Activated naive CD8-positive, alpha-beta T cell treated with anti-CD3 and anti-CD28 coated beads for 36 hours (primary cell): ENCODE results near the gene CA9. TPM values are rescaled to one million over a fixed set of nuclear protein-coding genes. Genes with fewer than 3 reads are reported as not detected.

Experiments
- DNase-seq: peaks from one replicate; pipeline ENCODE4 v3.0.0; 2021
- H3K27ac Mint-ChIP-seq: one replicate; pipeline ENCODE4 v1.8.0; 2022; ENCODE audit warnings: mild to moderate bottlenecking, moderate library complexity, mixed read lengths
- H3K27me3 Mint-ChIP-seq: one replicate; pipeline ENCODE4 v1.8.0; 2022; ENCODE audit warnings: mild to moderate bottlenecking, mixed read lengths
- H3K36me3 Mint-ChIP-seq: one replicate; pipeline ENCODE4 v1.8.0; 2021; ENCODE audit warnings: mild to moderate bottlenecking, mixed read lengths
- H3K4me1 Mint-ChIP-seq: one replicate; pipeline ENCODE4 v1.8.0; 2021; ENCODE audit warnings: mixed read lengths
- H3K4me3 Mint-ChIP-seq: one replicate; pipeline ENCODE4 v1.8.0; 2022; ENCODE audit warnings: mild to moderate bottlenecking, moderate library complexity, mixed read lengths
- H3K9me3 Mint-ChIP-seq: one replicate; pipeline ENCODE4 v1.8.0; 2022; ENCODE audit warnings: mixed read lengths
- total RNA-seq, 2 experiments: library from RNA; stranded (reverse); gene quantifications; one replicate each; pipeline ENCODE4 v1.2.3, GENCODE V29; 2021

Gene CA9
- total RNA-seq, 2 experiments from 2014 or later: 1.5 to 2.7 TPM

GRCh38 chr9:35723908-35724307 lies 50.2 kb downstream of the CA9 start:
- no peak overlapping the region for H3K4me3 Mint-ChIP-seq
- no peak for DNase-seq
- no peak overlapping the region for H3K27ac Mint-ChIP-seq
- H3K27me3 Mint-ChIP-seq: no peaks in the 10 kb centered on the region
- peaks cover 8% of the 10 kb centered on the region for H3K4me1 Mint-ChIP-seq
- H3K36me3 Mint-ChIP-seq: peaks cover 27% of the 10 kb centered on the region
- H3K9me3 Mint-ChIP-seq: no peaks in the 10 kb centered on the region

GRCh38 chr9:35725362-35725761 lies 51.6 kb downstream of the CA9 start:
- Mint-ChIP-seq H3K36me3 (peaks cover 24% of the 10 kb centered on the region), H3K9me3 (no peaks in the 10 kb centered on the region), H3K27me3 (no peaks in the 10 kb centered on the region), H3K4me3 (no peak overlapping the region), H3K4me1 (peaks cover 8% of the 10 kb centered on the region), H3K27ac (no peak overlapping the region)
- no peak for DNase-seq

GRCh38 chr9:35726931-35727330 lies 53.2 kb downstream of the CA9 start:
- Mint-ChIP-seq H3K9me3 (no peaks in the 10 kb centered on the region), H3K4me3 (peak overlapping the region; percentile 42), H3K4me1 (peaks cover 12% of the 10 kb centered on the region), H3K27me3 (no peaks in the 10 kb centered on the region), H3K27ac (peak overlapping the region; percentile 57), H3K36me3 (peaks cover 21% of the 10 kb centered on the region)
- no peak for DNase-seq

- no peak overlapping the region for H3K27ac Mint-ChIP-seq
- peaks cover 21% of the 10 kb centered on the region for H3K36me3 Mint-ChIP-seq
- H3K4me1 Mint-ChIP-seq: peaks cover 12% of the 10 kb centered on the region
- no peaks in the 10 kb centered on the region for H3K9me3 Mint-ChIP-seq
- no peaks in the 10 kb centered on the region for H3K27me3 Mint-ChIP-seq
- no peak for DNase-seq
- no peak overlapping the region for H3K4me3 Mint-ChIP-seq
Observed at GRCh38 chr9:35727676-35728040, 53.9 kb downstream of the CA9 start.

GRCh38 chr9:35728041-35728971 lies 54.6 kb downstream of the CA9 start:
- DNase-seq: peak; percentile 60
- Mint-ChIP-seq H3K9me3 (no peaks in the 10 kb centered on the region), H3K4me3 (no peak overlapping the region), H3K27me3 (no peaks in the 10 kb centered on the region), H3K36me3 (peaks cover 19% of the 10 kb centered on the region), H3K27ac (no peak overlapping the region), H3K4me1 (peaks cover 17% of the 10 kb centered on the region)

- H3K27me3 Mint-ChIP-seq: no peaks in the 10 kb centered on the region
- peaks cover 17% of the 10 kb centered on the region for H3K36me3 Mint-ChIP-seq
- no peak overlapping the region for H3K27ac Mint-ChIP-seq
- H3K4me3 Mint-ChIP-seq: no peak overlapping the region
- no peaks in the 10 kb centered on the region for H3K9me3 Mint-ChIP-seq
- DNase-seq: no peak
- H3K4me1 Mint-ChIP-seq: peaks cover 21% of the 10 kb centered on the region
Observed at GRCh38 chr9:35729101-35729500, 55.4 kb downstream of the CA9 start.

- DNase-seq: peak; percentile 26
- Mint-ChIP-seq H3K9me3 (no peaks in the 10 kb centered on the region), H3K27ac (peak overlapping the region; percentile 7), H3K4me3 (no peak overlapping the region), H3K4me1 (peaks cover 24% of the 10 kb centered on the region), H3K27me3 (no peaks in the 10 kb centered on the region), H3K36me3 (peaks cover 9% of the 10 kb centered on the region)
Observed at GRCh38 chr9:35729700-35730485, 56.2 kb downstream of the CA9 start.

- peak overlapping the region; percentile 7 for H3K27ac Mint-ChIP-seq
- no peak for DNase-seq
- H3K9me3 Mint-ChIP-seq: no peaks in the 10 kb centered on the region
- peaks cover 24% of the 10 kb centered on the region for H3K4me1 Mint-ChIP-seq
- no peaks in the 10 kb centered on the region for H3K27me3 Mint-ChIP-seq
- H3K4me3 Mint-ChIP-seq: no peak overlapping the region
- peaks cover 8% of the 10 kb centered on the region for H3K36me3 Mint-ChIP-seq
Observed at GRCh38 chr9:35730486-35730854, 56.7 kb downstream of the CA9 start.

Other genes with a start within 250 kb of the CA9 start
- 1 to 10 TPM; 2.2 to 2.4 TPM for gene RUSC2, start 183.8 kb upstream of the CA9 start, total RNA-seq
- gene TESK1, start 68.7 kb upstream of the CA9 start, total RNA-seq: 10 to 100 TPM; 24.9 to 26.0 TPM
- gene CD72, start 55.5 kb upstream of the CA9 start, total RNA-seq: 10 to 100 TPM; 11.4 to 11.5 TPM
- 10 to 100 TPM; 67.7 to 69.4 TPM for gene SIT1, start 23.0 kb upstream of the CA9 start, total RNA-seq
- gene RMRP, start 15.9 kb upstream of the CA9 start, total RNA-seq: over 10,000 TPM in 1 of 2 experiments, 1,000 to 10,000 TPM in 1; 8,498 to 10,099 TPM
- gene CCDC107, start 15.6 kb upstream of the CA9 start, total RNA-seq: 1 to 10 TPM; 8.2 to 9.4 TPM
- gene ARHGEF39, start 8.7 kb upstream of the CA9 start, total RNA-seq: 10 to 100 TPM; 17.2 to 18.7 TPM
- gene TPM2, start 16.0 kb downstream of the CA9 start, total RNA-seq: 1 to 10 TPM; 3.3 to 4.6 TPM
- gene TLN1, start 58.3 kb downstream of the CA9 start, total RNA-seq: 100 to 1,000 TPM; 158 to 169 TPM
- gene CREB3, start 58.7 kb downstream of the CA9 start, total RNA-seq: 10 to 100 TPM; 23.7 to 24.5 TPM
- gene GBA2, start 75.3 kb downstream of the CA9 start, total RNA-seq: 10 to 100 TPM; 22.6 to 24.2 TPM
- 10 to 100 TPM; 12.7 to 13.4 TPM for gene RGP1, start 75.4 kb downstream of the CA9 start, total RNA-seq
- under 1 TPM in 1 of 2 experiments, not detected in 1; 0.94 TPM for gene MSMP, start 80.3 kb downstream of the CA9 start, total RNA-seq
- gene NPR2, start 117.7 kb downstream of the CA9 start, total RNA-seq: 1 to 10 TPM; 4.7 to 8.9 TPM
- gene SPAG8, start 138.3 kb downstream of the CA9 start, total RNA-seq: 1 to 10 TPM in 1 of 2 experiments, under 1 TPM in 1; 0.68 to 1.0 TPM
- gene HINT2, start 141.1 kb downstream of the CA9 start, total RNA-seq: 10 to 100 TPM; 65.0 to 70.1 TPM
- not detected for gene FAM221B, start 154.8 kb downstream of the CA9 start, total RNA-seq
- gene TMEM8B, start 155.3 kb downstream of the CA9 start, total RNA-seq: 1 to 10 TPM; 2.8 to 3.1 TPM
- gene OR13J1, start 196.5 kb downstream of the CA9 start, total RNA-seq: not detected
- not detected for gene HRCT1, start 232.3 kb downstream of the CA9 start, total RNA-seq
- not detected for gene SPAAR, start 235.6 kb downstream of the CA9 start, total RNA-seq